Ishikawa (cell line): ENCODE measurements around the gene GLIPR1.

Experiments used
- EP300 ChIP-seq: IDR thresholded peaks from 2 replicates; pipeline ENCODE4 v1.6.1; 2012; ENCODE audit warnings: borderline replicate concordance
- MAX ChIP-seq: IDR thresholded peaks from 2 replicates; pipeline ENCODE4 v1.6.1; 2012
- RAD21 ChIP-seq: IDR thresholded peaks from 2 replicates; pipeline ENCODE4 v1.6.1; 2012; ENCODE audit warnings: low read depth
- TEAD4 ChIP-seq: IDR thresholded peaks from 2 replicates; pipeline ENCODE4 v1.6.1; 2012
- YY1 ChIP-seq: IDR thresholded peaks from 2 replicates; pipeline ENCODE4 v1.6.1; 2012; ENCODE audit warnings: low read depth

- TF ChIP-seq EP300 (no peak), TEAD4 (no peak), RAD21 (no peak), YY1 (no peak), MAX (no peak)
Observed at GRCh38 chr12:75432924-75433323, 47.6 kb upstream of the GLIPR1 start.
